ENCODE results near the gene ZNF541.

ZNF541 gene

DNA sequence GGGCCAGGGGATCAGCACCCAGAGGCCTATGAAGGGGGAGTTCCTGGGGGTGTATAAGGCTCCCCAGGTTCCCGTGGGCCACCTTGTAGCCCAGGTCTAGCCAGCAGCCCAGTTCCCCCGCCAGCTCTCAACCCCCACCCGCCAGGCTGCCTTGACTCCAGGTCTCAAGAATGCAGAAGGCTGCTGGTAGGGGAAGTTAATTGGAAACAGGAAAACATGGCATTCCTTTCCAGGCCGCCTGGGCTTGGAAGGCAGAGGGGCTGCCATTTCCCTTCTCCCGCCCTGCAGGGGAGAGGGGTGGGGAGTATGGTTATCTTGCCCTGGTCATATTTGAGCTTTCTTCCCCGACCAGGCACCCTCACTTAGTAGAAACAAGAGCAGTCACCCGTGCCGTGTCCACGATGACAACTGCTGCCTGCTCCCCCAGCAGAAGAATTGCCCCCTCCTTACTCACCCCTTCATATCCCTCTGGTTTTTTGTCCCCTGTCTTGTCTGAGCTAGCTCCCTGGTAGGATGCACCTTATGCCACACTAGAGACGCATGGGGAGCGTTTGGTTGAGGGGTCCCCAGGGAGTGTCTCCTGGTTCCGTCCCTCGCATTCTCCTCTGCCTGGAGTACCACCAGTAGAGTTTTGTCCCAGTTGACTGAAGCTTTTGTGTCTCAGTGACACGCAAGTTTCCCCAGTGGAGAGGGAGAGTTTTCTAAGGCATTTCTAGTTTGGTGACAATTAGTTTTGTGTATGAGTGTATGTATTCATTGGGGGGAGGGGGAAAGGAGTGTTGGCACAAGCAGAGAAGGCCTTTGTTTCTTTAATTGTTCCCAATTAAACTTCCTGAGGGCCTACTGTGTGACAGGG is 40.4 kb upstream of the ZNF541 start:
- Histone ChIP-seq H3K4me1 (ENCODE audit: low read length) (no peaks in the 10 kb centered on the region), H3K27ac (ENCODE audit: low read length) (no peak overlapping the region), H3K9me2 (replicated peaks; ENCODE audit: insufficient read depth, low read length) (no peaks in the 10 kb centered on the region), H3K4me2 (ENCODE audit: low read depth, low read length) (no peak overlapping the region), H3K9ac (ENCODE audit: low read length) (no peak overlapping the region), H3K9me3 (replicated peaks; ENCODE audit: insufficient read depth, low read length) (no peaks in the 10 kb centered on the region), H4K20me1 (ENCODE audit: insufficient read depth, low read length) (no peaks in the 10 kb centered on the region; the same call in 1 of the 2 replicates), H3F3A (ENCODE audit: insufficient read depth, low read length) (peaks cover 3% of the 10 kb centered on the region), H3K4me3 (ENCODE audit: low read length) (no peak overlapping the region), H2AFZ (ENCODE audit: low read length) (no peak overlapping the region), H3K36me3 (replicated peaks; ENCODE audit: insufficient read depth, low read length) (no peaks in the 10 kb centered on the region), H3K79me2 (ENCODE audit: low read length) (peaks cover 85% of the 10 kb centered on the region), H3K27me3 (replicated peaks; ENCODE audit: insufficient read depth, low read length) (no peaks in the 10 kb centered on the region)
- no peak for TF ChIP-seq EZH2phosphoT487 (IDR thresholded peaks at IDR 0.05; ENCODE audit: low read length)
- TF ChIP-seq, protein P1, sequence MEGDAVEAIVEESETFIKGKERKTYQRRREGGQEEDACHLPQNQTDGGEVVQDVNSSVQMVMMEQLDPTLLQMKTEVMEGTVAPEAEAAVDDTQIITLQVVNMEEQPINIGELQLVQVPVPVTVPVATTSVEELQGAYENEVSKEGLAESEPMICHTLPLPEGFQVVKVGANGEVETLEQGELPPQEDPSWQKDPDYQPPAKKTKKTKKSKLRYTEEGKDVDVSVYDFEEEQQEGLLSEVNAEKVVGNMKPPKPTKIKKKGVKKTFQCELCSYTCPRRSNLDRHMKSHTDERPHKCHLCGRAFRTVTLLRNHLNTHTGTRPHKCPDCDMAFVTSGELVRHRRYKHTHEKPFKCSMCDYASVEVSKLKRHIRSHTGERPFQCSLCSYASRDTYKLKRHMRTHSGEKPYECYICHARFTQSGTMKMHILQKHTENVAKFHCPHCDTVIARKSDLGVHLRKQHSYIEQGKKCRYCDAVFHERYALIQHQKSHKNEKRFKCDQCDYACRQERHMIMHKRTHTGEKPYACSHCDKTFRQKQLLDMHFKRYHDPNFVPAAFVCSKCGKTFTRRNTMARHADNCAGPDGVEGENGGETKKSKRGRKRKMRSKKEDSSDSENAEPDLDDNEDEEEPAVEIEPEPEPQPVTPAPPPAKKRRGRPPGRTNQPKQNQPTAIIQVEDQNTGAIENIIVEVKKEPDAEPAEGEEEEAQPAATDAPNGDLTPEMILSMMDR (IDR thresholded peaks at IDR 0.05; ENCODE audit: low read length), result no peak
- no peak for TF ChIP-seq EZH2 (optimal IDR thresholded peaks at IDR 0.05; ENCODE audit: low read depth, low read length)
- DNase-seq, result no peak

DNA sequence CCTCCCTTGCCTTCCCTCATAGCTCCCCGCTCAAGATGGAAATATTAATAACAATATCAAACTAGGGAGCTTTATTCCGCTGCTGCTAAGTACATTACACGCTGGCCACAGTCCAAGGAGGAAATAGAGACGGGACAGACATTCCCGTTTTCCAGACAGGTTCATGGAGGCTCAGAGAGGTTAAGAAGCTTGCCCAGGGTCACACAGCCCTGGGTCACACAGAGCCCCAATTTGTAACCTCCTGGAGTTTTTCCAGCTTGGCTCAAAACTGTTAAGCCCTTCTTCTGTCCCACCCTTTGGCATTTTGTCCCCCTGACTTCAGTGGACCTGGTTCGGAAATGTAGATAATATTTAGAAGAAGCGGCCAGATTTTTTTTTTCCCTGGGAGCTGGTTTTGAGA is 38.0 kb upstream of the ZNF541 start:
- H3K79me2 ChIP-seq (ENCODE audit: low read length), result peaks cover 69% of the 10 kb centered on the region
- H3K4me3 ChIP-seq (ENCODE audit: low read length), result no peak overlapping the region; the same call in 1 of the 2 replicates
- H3K27me3 ChIP-seq (replicated peaks; ENCODE audit: insufficient read depth, low read length), result no peaks in the 10 kb centered on the region
- no peak for DNase-seq
- no peak overlapping the region; the same call in 1 of the 2 replicates for H3K9ac ChIP-seq (ENCODE audit: low read length)
- H3K9me3 ChIP-seq (replicated peaks; ENCODE audit: insufficient read depth, low read length), result no peaks in the 10 kb centered on the region
- H3K36me3 ChIP-seq (replicated peaks; ENCODE audit: insufficient read depth, low read length), result no peaks in the 10 kb centered on the region
- no peak for TF ChIP-seq EZH2phosphoT487 (IDR thresholded peaks at IDR 0.05; ENCODE audit: low read length)
- TF ChIP-seq, protein P1 (IDR thresholded peaks at IDR 0.05; ENCODE audit: low read length), result no peak
- no peak for TF ChIP-seq EZH2 (optimal IDR thresholded peaks at IDR 0.05; ENCODE audit: low read depth, low read length)
- H3F3A ChIP-seq (ENCODE audit: insufficient read depth, low read length), result peaks cover 16% of the 10 kb centered on the region
- H4K20me1 ChIP-seq (ENCODE audit: insufficient read depth, low read length), result no peaks in the 10 kb centered on the region; the same call in 1 of the 2 replicates
- no peak overlapping the region for H2AFZ ChIP-seq (ENCODE audit: low read length)
- H3K4me1 ChIP-seq (ENCODE audit: low read length), result no peaks in the 10 kb centered on the region
- no peak overlapping the region for H3K27ac ChIP-seq (ENCODE audit: low read length)
- H3K9me2 ChIP-seq (replicated peaks; ENCODE audit: insufficient read depth, low read length), result no peaks in the 10 kb centered on the region
- peak overlapping the region; percentile 96 for H3K4me2 ChIP-seq (ENCODE audit: low read depth, low read length)

DNA sequence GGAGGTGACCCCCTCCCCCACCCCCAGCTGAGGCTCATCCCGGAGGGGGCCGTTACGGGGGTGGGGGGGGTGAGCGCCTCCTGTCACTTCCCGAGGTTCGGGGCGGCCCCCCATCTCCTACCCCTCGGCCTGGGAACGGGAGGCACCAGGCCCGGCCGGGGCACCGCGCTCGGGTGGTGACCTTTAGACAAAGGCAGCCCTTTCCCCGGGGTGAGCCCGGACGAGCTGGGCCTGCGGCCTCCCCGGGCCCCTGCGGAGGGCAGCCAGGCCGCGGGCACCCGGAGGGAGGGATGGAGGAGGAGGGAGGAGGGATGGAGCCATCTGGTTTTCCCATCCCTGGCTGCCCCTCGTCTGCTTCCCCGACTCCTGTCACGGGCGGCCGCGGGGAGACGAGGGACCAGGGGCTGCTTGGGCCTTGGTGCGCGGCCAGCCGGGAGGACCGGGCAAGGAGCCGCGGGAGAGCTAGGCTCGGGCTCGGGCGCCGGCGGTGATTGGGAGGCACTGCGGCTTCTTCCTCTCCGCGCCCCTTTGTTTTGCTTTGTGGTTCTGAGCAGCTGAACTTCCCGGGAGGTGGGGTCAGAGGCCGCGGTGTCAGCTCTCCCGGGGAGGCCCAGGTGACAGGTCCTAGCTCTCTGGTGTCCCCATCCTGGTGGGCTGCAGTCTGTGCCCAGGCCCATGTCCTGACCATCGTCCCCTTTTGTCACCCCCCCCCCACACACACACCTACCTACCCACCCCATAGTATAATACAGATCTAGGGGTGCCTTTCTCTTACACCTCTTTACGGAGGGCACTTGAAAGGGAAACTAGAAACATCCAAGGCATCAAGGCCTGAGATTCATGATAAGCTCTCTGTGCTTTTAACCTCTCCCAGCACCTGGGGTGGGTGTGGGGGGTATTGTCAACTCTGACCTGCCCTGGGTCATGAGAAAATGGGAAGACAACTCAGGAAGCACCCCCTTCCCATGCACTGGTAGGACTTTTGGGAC is 37.3 kb upstream of the ZNF541 start:
- H2AFZ ChIP-seq (ENCODE audit: low read length), result peak overlapping the region; percentile 45; the same call in 1 of the 2 replicates
- H3K4me3 ChIP-seq (ENCODE audit: low read length), result peak overlapping the region; percentile 77
- no peaks in the 10 kb centered on the region; the same call in 1 of the 2 replicates for H4K20me1 ChIP-seq (ENCODE audit: insufficient read depth, low read length)
- no peaks in the 10 kb centered on the region for H3K9me3 ChIP-seq (replicated peaks; ENCODE audit: insufficient read depth, low read length)
- no peak for TF ChIP-seq EZH2 (optimal IDR thresholded peaks at IDR 0.05; ENCODE audit: low read depth, low read length)
- TF ChIP-seq, protein P1 (IDR thresholded peaks at IDR 0.05; ENCODE audit: low read length), result no peak
- TF ChIP-seq EZH2phosphoT487 (IDR thresholded peaks at IDR 0.05; ENCODE audit: low read length), result no peak
- H3F3A ChIP-seq (ENCODE audit: insufficient read depth, low read length), result peaks cover 16% of the 10 kb centered on the region
- no peaks in the 10 kb centered on the region for H3K36me3 ChIP-seq (replicated peaks; ENCODE audit: insufficient read depth, low read length)
- peak overlapping the region; percentile 27; the same call in 1 of the 2 replicates for H3K27ac ChIP-seq (ENCODE audit: low read length)
- peak overlapping the region; percentile 96 for H3K4me2 ChIP-seq (ENCODE audit: low read depth, low read length)
- H3K9me2 ChIP-seq (replicated peaks; ENCODE audit: insufficient read depth, low read length), result no peaks in the 10 kb centered on the region
- H3K27me3 ChIP-seq (replicated peaks; ENCODE audit: insufficient read depth, low read length), result no peaks in the 10 kb centered on the region
- DNase-seq, result peak; percentile 55
- H3K4me1 ChIP-seq (ENCODE audit: low read length), result no peaks in the 10 kb centered on the region
- peaks cover 62% of the 10 kb centered on the region for H3K79me2 ChIP-seq (ENCODE audit: low read length)
- H3K9ac ChIP-seq (ENCODE audit: low read length), result peak overlapping the region; percentile 76
